Breast epithelium (tissue), 3 donors: Measurements from ENCODE around the gene SALL4.

Experiments
- CTCF ChIP-seq, 3 donors: fragments of 450-650 bp; IDR thresholded peaks; one replicate each; pipeline ENCODE4 v1.5.1; 2016 to 2017; ENCODE audit warnings: antibody characterized with exemption in 3 of 3, mild to moderate bottlenecking in 3 of 3, moderate library complexity in 3 of 3
- POLR2AphosphoS5 ChIP-seq, 3 donors: sonication (generic); formaldehyde crosslinking; IDR thresholded peaks; one replicate each; pipeline ENCODE4 v1.6.1; 2017; ENCODE audit warnings: antibody characterized with exemption in 3 of 3

GRCh38 chr20:51810155-51811041 lies 8.1 kb upstream of the SALL4 start:
- no peak for TF ChIP-seq POLR2AphosphoS5 (IDR thresholded peaks at IDR 0.05)
- TF ChIP-seq CTCF (IDR thresholded peaks at IDR 0.05) = no peak
